T1000 (cell line): ENCODE measurements around the gene CDH4.

Experiments used
- DNase-seq: peaks from one replicate; lab custom pipeline; 2025; ENCODE audit warnings: mixed read lengths; lab: John Stamatoyannopoulos, UW

Gene CDH4

DNA sequence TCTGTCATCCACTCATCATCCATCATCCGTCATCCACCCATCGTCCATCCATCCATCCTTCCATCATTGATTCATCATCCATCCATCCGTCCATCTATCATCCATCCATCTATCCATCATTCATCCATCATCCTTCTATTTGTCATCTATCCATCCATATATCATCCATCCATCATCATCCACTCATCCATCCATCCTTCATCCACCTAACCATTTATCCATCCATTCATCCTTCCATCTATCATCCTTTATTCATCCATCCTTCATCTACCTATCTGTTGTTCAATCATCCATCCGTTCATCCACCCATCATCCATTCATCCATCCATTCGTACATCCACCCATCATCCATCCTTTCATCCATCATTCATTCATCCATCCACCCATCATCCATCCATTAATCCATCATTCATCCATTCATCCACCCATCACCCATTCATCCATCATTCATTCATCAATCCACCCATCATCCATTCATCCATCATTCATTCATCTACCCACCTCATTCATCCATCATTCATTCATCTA lies 266.4 kb downstream of the CDH4 start:
- DNase-seq, result no peak

DNA sequence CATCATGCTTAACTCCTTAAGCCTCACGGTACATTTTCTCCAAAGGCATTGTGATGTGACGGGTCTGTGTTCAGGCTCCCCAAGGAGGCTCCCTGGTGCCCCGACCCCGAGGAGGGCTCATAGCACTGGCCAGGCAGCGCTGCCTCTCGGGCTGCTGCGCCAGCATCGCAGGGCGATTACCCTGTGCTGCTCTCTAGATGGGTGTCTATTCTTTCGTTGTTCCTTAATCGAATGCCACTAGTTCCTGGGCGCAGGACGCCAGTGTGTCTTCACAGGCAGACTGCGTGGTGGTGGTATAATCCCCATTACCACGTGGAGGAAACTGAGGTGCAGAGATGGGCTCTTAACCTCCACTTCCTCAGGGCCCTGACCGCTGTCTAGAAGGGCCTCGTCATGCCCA lies 267.4 kb downstream of the CDH4 start:
- DNase-seq, result no peak

GRCh38 chr20:61520076-61520892 lies 268.2 kb downstream of the CDH4 start:
- DNase-seq, result no peak

GRCh38 chr20:61520893-61521460 lies 268.9 kb downstream of the CDH4 start:
- DNase-seq, result peak; percentile 27

- DNase-seq, result no peak
These were observed 269.8 kb downstream of the CDH4 start for GRCh38 chr20:61521687-61522420.

- DNase-seq, result no peak
These were observed 270.5 kb downstream of the CDH4 start for GRCh38 chr20:61522498-61523090.

- DNase-seq, result no peak
These were observed 271.1 kb downstream of the CDH4 start for GRCh38 chr20:61523145-61523544.

GRCh38 chr20:61524951-61525666 lies 273.0 kb downstream of the CDH4 start:
- DNase-seq, result no peak

- no peak for DNase-seq
These were observed 273.8 kb downstream of the CDH4 start for GRCh38 chr20:61525781-61526431.

DNA sequence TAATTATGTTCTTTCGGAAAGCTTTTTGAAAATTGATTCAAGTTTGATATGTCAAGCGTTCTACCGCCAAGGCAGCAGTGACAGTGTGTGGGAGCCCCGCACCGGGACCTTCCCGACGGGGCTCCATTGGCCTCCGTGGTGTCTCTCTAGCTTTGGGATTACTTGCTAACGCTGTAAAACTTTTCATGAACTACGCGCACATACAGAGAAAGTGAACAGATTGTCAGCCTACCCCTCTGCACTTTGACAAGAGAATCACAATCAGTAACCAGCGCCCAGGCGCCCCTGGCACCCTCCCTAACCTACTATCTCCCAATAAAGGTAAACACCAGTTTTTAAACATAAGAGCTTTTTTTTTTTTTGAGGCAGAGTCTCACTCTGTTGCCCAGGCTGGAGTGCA lies 274.8 kb downstream of the CDH4 start:
- no peak for DNase-seq

DNA sequence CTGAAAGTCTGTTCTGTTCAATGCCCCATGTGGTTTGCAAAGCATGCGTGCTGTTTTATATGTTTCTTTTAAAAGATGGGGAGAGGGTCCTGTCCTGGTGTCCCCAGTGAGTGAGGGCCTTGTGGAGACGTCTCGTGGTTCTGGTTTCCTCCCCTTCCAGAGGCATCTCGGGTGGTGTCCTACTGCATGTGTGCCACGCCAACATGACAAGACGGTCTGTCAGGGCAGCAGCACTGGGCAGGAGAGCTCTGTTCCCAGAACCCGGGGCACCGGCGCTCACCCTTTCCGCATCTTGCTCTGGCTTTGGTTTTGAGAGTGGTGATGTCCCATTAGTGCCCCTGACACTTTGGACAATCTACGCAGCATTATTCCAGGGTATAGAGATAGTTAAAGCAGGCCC lies 275.6 kb downstream of the CDH4 start:
- no peak for DNase-seq

DNA sequence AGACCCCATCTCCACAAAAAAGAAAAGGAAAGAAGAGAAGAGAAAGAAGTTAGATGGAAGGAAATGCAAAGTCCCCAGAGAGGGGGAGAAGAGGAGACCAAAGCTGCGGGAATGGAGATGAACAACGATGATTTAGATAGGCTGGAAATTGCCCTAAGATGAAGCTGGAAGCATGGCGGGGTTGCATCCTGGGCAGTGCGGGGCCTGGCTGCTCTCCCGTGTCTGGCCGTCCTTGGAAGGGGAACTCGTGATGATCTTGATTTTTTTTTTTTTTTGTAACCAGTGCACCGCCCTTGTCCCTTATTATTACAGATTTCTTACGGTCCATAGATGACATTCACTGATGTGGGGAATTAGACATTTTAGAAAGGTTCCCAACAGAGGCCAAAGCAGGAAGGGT lies 276.5 kb downstream of the CDH4 start:
- DNase-seq, result no peak

DNA sequence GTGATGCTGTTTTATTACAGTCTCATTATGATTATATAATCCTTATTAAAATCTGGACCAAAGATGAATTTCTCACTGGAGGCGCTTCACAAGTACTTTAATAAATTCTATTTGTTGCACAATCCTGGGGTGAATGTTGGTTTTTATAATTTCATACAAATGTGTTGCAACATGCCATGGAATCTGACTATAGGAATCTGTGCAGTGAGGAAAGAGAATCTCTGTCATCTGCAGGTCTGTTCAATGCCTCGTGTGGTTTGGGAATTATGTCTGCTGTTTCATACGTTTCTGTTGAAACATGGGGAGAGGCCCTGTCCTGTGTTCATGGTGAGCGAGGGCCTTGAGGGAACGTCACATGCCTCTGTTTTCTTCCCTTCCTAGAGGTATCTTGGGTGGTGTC lies 277.3 kb downstream of the CDH4 start:
- DNase-seq, result no peak

DNA sequence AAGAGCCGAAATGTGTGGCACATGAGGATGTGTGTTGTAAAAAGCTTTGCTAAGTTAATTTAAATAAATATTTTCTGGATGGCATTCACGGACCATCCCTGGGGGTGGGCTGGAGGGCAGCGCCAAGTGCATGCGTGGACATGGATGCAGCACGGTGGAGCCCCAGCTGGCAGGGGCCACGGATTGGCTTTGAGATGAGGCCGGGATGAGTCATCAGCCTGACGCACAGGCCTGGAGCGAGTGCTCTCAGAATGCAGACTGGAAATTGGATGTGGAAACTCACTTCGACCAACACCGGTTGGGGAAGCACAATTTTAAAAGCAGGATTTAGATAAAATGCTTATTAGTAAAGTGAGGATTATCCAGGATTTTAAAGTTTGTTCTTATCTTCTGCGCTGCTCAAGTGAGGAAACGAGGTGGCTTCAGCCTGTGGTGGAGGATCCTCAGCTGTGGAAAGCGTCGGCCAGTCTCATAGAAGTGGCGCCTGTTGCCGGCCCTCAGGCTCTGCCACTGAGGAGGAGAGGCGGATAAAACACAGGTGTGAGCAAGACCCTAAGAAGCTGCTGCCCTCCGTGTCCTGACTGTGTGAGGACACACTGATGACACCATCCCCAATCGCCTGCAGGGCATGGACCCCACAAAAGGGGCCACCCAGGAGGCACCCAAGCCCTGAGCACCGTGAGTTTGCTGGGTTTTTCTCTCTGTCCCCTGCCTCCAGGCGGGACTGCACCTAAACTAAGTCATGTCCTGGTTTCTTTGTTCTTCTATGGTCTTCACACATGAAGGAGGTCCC lies 279.7 kb downstream of the CDH4 start:
- peak; percentile 35 for DNase-seq

DNA sequence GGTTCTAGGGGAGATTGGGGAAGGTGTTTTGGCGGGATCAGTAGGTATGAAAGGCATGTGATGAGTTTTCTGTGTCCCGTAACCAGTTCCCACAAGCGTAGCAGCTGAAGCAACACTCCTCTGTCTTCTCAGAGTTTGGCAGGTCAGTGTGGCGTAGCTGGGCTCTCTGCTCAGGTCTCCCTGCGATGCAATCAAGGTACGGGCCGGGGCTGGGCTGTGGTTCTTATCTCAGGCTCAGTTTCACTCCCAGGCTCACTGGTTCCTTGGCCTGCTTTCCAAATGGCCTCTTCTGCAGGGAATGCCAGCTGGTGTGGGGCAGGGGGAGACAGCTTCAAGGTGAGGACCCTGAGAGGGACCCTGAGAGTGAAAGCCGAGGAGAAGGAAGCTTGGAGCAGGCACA lies 280.7 kb downstream of the CDH4 start:
- no peak for DNase-seq

- DNase-seq, result no peak
These were observed 281.2 kb downstream of the CDH4 start for GRCh38 chr20:61533231-61533631.

GRCh38 chr20:61534346-61534745 lies 282.3 kb downstream of the CDH4 start:
- no peak for DNase-seq

GRCh38 chr20:61535091-61535490 lies 283.0 kb downstream of the CDH4 start:
- no peak for DNase-seq

- no peak for DNase-seq
These were observed 283.5 kb downstream of the CDH4 start for GRCh38 chr20:61535536-61535935.

- no peak for DNase-seq
These were observed 283.9 kb downstream of the CDH4 start for GRCh38 chr20:61535956-61536355.
